Mucosa of descending colon (tissue), 3 donors: ENCODE measurements around the gene GDF10. TPM values are rescaled to one million over a fixed set of nuclear protein-coding genes. Genes with fewer than 3 reads are reported as not detected.
A peak's percentile ranks its signal among the peaks of the same experiment; 100 is the strongest.

Source experiments
- ATAC-seq: fragments of 200-7000 bp; cut with Tn5 transposase; one replicate; pipeline ENCODE4 v1.9.1; 2020; ENCODE audit warnings: mild to moderate bottlenecking, moderate library complexity
- DNase-seq, 3 donors: peaks; one replicate each; pipeline ENCODE4 v3.0.0-alpha.2; 2020
- H3K36me3 ChIP-seq: fragments of 200-600 bp; one replicate; pipeline ENCODE4 v1.8.0; 2021; ENCODE audit warnings: low read depth, mild to moderate bottlenecking
- H3K4me1 ChIP-seq: fragments of 200-600 bp; one replicate; pipeline ENCODE4 v1.8.0; 2021; ENCODE audit warnings: low read depth, mild to moderate bottlenecking
- H3K4me3 ChIP-seq: fragments of 200-600 bp; one replicate; pipeline ENCODE4 v1.8.0; 2021; ENCODE audit warnings: mild to moderate bottlenecking
- H3K9me3 ChIP-seq: fragments of 200-600 bp; one replicate; pipeline ENCODE4 v1.8.0; 2021; ENCODE audit warnings: mild to moderate bottlenecking
- intact Hi-C, 2 donors: fragments of 100-400 bp; cut with DNase I in 1 of 2; cut with micrococcal nuclease in 1 of 2; formaldehyde crosslinking; loops; one replicate each; pipeline versions ENCODE4 v1.11.0 to v1.11.1; 2022; cut with DNase I, micrococcal nuclease
- total RNA-seq, 3 donors: library from RNA; stranded (reverse); fragmentation: NEBNext Ultra II Directional in 2 of 3; extraction: Animal tissue kit (Norgen Biotek cat#: 25700) in 2 of 3; gene quantifications; one replicate each; pipeline versions ENCODE4 v1.2.1 to v1.2.4, GENCODE V29; 2021 to 2023
- TF ChIP-seq, protein P1 (sequence below): fragments of 200-600 bp; IDR thresholded peaks from one replicate; pipeline ENCODE4 v1.8.0; 2022; ENCODE audit warnings: antibody characterized with exemption, mild to moderate bottlenecking
- donor health status: DM: no; HTN: no; CAD: no; lungs with moderate emphysema.
- donor health status: DM: no; HTN: no; CAD: no.
- donor health status: DM: no; HTN: yes; CAD: no.

GDF10 gene
- total RNA-seq, 3 donors from 2014 or later: 0.14 to 3.2 (median 0.41) TPM

DNA sequence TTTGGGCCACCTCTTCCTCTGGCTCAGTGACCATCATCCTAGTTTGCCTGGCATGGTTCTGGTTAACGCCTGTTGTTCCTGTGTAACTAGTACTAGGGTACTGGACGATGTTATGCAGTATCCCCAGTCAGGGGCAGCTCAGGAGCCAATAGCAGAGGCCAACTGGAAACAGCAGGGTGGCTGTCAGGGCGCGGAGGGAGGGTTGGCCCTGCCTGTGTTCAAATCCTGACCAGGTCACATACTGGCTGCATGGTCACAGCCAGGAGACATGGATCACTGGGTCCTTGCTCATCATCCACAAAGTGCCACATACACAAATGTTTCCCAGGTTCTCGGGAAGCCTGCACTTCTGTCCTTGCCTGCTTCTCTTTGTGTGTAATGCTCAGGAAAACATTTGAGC lies 35.9 kb downstream of the GDF10 start:
- intact Hi-C loops: no loop called here
- H3K4me3 ChIP-seq: no peak overlapping the region
- no peaks in the 10 kb centered on the region for H3K36me3 ChIP-seq
- no peak for DNase-seq
- TF ChIP-seq, protein P1, sequence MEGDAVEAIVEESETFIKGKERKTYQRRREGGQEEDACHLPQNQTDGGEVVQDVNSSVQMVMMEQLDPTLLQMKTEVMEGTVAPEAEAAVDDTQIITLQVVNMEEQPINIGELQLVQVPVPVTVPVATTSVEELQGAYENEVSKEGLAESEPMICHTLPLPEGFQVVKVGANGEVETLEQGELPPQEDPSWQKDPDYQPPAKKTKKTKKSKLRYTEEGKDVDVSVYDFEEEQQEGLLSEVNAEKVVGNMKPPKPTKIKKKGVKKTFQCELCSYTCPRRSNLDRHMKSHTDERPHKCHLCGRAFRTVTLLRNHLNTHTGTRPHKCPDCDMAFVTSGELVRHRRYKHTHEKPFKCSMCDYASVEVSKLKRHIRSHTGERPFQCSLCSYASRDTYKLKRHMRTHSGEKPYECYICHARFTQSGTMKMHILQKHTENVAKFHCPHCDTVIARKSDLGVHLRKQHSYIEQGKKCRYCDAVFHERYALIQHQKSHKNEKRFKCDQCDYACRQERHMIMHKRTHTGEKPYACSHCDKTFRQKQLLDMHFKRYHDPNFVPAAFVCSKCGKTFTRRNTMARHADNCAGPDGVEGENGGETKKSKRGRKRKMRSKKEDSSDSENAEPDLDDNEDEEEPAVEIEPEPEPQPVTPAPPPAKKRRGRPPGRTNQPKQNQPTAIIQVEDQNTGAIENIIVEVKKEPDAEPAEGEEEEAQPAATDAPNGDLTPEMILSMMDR: no peak
- H3K9me3 ChIP-seq: no peaks in the 10 kb centered on the region
- ATAC-seq: no peak
- peaks cover 12% of the 10 kb centered on the region for H3K4me1 ChIP-seq

DNA sequence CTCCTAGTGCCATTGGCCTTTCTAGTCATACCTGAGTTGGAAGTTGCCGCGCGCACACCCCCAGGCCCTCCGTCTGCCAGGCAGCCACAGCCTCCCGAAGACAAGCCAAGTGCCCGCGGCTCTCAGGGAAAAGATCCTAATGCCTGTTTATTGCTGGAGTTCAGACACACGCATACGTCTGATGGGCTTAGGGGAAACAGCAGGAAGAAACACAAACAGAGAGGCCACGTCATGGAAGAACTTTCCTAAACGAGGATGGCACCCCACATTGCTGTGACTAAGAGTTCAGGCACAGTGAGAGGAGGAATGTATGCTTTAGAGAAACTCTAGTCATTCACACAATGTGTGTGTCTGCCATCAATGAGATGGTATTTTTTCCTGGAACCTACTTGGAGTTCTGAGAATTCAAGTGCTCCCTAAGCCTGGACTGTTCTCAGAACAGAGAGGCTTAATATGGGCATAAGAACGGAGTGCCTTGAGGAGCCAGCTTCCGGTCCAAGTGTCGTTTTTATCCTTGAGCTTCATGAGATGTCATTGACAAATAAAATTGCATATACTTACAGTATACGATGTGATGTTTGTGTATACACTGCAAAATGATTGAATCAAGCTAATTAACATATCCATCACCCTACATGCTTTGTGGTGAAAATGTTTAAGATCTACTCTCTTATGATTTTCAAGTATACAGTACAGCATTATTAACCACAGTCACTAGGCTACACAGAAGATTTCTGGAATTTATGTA lies 36.6 kb downstream of the GDF10 start:
- Histone ChIP-seq H3K9me3 (no peaks in the 10 kb centered on the region), H3K36me3 (no peaks in the 10 kb centered on the region)
- intact Hi-C loops: no loop called here

DNA sequence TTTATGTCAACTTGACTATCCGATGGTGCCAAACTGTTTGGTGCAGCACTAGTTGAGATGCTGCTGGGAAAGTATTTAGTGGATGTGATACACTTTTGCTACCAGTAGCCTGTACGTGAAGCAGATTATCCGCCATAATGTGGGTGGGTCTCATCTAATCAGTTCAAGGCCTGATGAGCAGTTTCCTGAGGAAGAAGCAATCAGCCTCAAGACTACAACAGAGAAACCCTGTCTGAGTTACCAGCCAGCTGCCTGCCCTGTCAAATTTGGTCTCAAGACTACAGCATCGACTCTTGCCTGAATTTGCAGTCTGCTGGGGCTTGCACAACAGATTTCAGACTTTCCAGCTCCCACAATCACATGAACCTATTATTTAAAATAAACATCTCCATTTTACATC lies 37.3 kb downstream of the GDF10 start:
- intact Hi-C loops: no loop called here
- Histone ChIP-seq H3K4me3 (no peak overlapping the region), H3K36me3 (no peaks in the 10 kb centered on the region), H3K9me3 (no peaks in the 10 kb centered on the region), H3K4me1 (peaks cover 4% of the 10 kb centered on the region)
- DNase-seq (no peak), ATAC-seq (no peak)
- TF ChIP-seq, protein P1: no peak

More for the DNA sequence above, 36.6 kb downstream of the GDF10 start:
- ATAC-seq (no peak), DNase-seq (no peak)
- no peak overlapping the region for H3K4me3 ChIP-seq
- H3K4me1 ChIP-seq: peaks cover 5% of the 10 kb centered on the region
- TF ChIP-seq, protein P1: no peak

DNA sequence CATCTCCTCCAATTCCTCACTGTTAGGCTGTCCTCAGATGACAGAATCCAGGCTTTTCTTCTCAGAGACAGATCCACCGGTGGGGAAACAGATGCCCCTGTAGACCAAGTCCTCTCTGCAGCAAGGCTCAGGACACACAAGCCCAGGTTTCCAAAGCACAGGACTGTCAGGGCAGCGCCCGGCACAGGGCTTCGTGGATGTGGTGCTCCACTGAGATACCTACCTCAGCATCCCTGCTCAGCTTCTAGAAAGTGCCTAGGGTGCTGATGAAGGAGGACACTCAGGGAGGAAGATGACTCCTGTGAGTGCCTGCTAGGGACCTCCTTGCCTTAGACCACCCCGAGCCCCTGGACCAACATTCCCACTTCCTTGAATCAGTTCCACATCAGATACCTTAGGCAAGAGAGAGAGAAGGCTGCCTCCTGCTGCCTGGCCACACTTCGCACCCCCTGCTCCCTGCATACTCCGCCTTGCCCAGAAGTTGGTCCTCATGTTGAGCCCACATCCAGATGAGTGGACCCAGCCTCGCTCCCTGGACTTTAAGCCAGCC lies 39.3 kb downstream of the GDF10 start:
- DNase-seq: no peak
- Histone ChIP-seq H3K9me3 (no peaks in the 10 kb centered on the region), H3K4me3 (no peak overlapping the region), H3K36me3 (no peaks in the 10 kb centered on the region), H3K4me1 (peaks cover 4% of the 10 kb centered on the region)
- no peak for ATAC-seq
- intact Hi-C loops: no loop called here
- TF ChIP-seq, protein P1: no peak

DNA sequence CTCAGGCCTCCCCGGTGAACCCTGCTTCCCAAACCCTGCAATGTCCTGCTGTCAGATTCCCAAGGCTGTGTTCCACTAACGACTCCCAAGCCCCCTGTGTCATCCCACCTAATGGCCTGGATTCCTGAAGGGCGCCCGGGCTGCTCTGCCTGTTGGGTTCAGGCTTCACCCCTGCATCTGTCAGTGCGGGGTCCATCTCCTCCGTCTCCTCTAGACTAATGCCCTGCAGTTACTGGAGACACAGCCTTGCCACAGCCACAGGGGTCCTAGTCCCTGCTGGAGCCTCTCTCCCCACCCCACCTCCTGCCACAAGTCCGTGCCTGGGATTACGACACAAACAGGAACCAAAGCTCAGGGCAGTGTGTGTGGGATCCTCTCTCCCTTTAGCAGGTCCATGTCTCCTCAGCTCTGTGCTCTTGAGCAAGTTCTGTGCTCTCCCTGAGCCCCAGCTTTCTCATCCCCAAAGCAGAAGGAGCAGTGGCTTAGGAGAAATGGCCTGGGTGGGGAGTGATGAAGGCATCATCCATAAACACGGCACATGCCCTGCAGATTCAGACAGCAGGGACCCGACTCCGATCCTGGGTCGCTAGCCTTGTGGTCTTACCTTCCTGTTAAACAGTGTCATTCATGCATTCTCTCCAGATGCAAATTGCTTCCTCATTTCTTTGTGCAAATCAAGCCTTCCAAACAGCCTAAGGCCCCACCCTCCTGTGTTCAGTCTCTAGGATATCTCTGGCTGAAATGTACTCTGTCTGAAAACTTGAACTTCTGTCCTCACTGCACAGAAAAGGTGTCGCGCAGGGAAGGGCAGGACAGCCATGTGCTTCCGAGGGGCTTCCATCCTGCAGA lies 40.0 kb downstream of the GDF10 start:
- peak; percentile 85 for ATAC-seq
- DNase-seq: peak in 1 of 3 donors; percentile 38
- TF ChIP-seq, protein P1: no peak
- H3K9me3 ChIP-seq: no peaks in the 10 kb centered on the region
- peaks cover 4% of the 10 kb centered on the region for H3K4me1 ChIP-seq
- intact Hi-C loops: no loop called here
- no peaks in the 10 kb centered on the region for H3K36me3 ChIP-seq
- no peak overlapping the region for H3K4me3 ChIP-seq
